ENCODE measurements around the gene PRKAG2.

PRKAG2 gene

GRCh38 chr7:151675196-151675920 lies 201.6 kb downstream of the PRKAG2 start:
- FAIRE-seq = no peak
- TF ChIP-seq PAX5 (IDR thresholded peaks at IDR 0.05; ENCODE audit: insufficient read depth, low read length, severe bottlenecking) = no peak
- no peak for TF ChIP-seq POLR2A (IDR thresholded peaks at IDR 0.05; ENCODE audit: low read depth, low read length)
- no peak for TF ChIP-seq POLR2AphosphoS5 (IDR thresholded peaks at IDR 0.05; ENCODE audit: low read depth, low read length)
- no peak for TF ChIP-seq POU2F2 (IDR thresholded peaks at IDR 0.05; ENCODE audit: low read depth, low read length)
- TF ChIP-seq TAF1 (IDR thresholded peaks at IDR 0.05; ENCODE audit: low read depth, low read length) = no peak
- TF ChIP-seq SPI1 (IDR thresholded peaks at IDR 0.05; ENCODE audit: low read depth, low read length) = no peak
- no peak for DNase-seq (ENCODE audit: insufficient read length, low spot score)

- FAIRE-seq (no peak), DNase-seq (ENCODE audit: insufficient read length, low spot score) (no peak)
- TF ChIP-seq TAF1 (IDR thresholded peaks at IDR 0.05; ENCODE audit: low read depth, low read length) = no peak
- TF ChIP-seq POU2F2 (IDR thresholded peaks at IDR 0.05; ENCODE audit: low read depth, low read length) = no peak
- TF ChIP-seq POLR2A (IDR thresholded peaks at IDR 0.05; ENCODE audit: low read depth, low read length) = no peak
- TF ChIP-seq PAX5 (IDR thresholded peaks at IDR 0.05; ENCODE audit: insufficient read depth, low read length, severe bottlenecking) = no peak
- TF ChIP-seq POLR2AphosphoS5 (IDR thresholded peaks at IDR 0.05; ENCODE audit: low read depth, low read length) = no peak
- no peak for TF ChIP-seq SPI1 (IDR thresholded peaks at IDR 0.05; ENCODE audit: low read depth, low read length)
Observed at GRCh38 chr7:151674161-151674920, 202.6 kb downstream of the PRKAG2 start.

- no peak for DNase-seq (ENCODE audit: insufficient read length, low spot score)
- TF ChIP-seq POLR2A (IDR thresholded peaks at IDR 0.05; ENCODE audit: low read depth, low read length) (no peak), SPI1 (IDR thresholded peaks at IDR 0.05; ENCODE audit: low read depth, low read length) (no peak), POLR2AphosphoS5 (IDR thresholded peaks at IDR 0.05; ENCODE audit: low read depth, low read length) (no peak), TAF1 (IDR thresholded peaks at IDR 0.05; ENCODE audit: low read depth, low read length) (no peak), POU2F2 (IDR thresholded peaks at IDR 0.05; ENCODE audit: low read depth, low read length) (no peak), PAX5 (IDR thresholded peaks at IDR 0.05; ENCODE audit: insufficient read depth, low read length, severe bottlenecking) (no peak)
- no peak for FAIRE-seq
Observed at GRCh38 chr7:151673216-151673615, 203.7 kb downstream of the PRKAG2 start.

- FAIRE-seq (no peak), DNase-seq (ENCODE audit: insufficient read length, low spot score) (no peak)
- TF ChIP-seq TAF1 (IDR thresholded peaks at IDR 0.05; ENCODE audit: low read depth, low read length) = no peak
- no peak for TF ChIP-seq SPI1 (IDR thresholded peaks at IDR 0.05; ENCODE audit: low read depth, low read length)
- no peak for TF ChIP-seq POU2F2 (IDR thresholded peaks at IDR 0.05; ENCODE audit: low read depth, low read length)
- no peak for TF ChIP-seq POLR2A (IDR thresholded peaks at IDR 0.05; ENCODE audit: low read depth, low read length)
- no peak for TF ChIP-seq PAX5 (IDR thresholded peaks at IDR 0.05; ENCODE audit: insufficient read depth, low read length, severe bottlenecking)
- TF ChIP-seq POLR2AphosphoS5 (IDR thresholded peaks at IDR 0.05; ENCODE audit: low read depth, low read length) = no peak
Observed at GRCh38 chr7:151672716-151673115, 204.2 kb downstream of the PRKAG2 start.

GRCh38 chr7:151671514-151671913 lies 205.4 kb downstream of the PRKAG2 start:
- TF ChIP-seq TAF1 (IDR thresholded peaks at IDR 0.05; ENCODE audit: low read depth, low read length) = no peak
- TF ChIP-seq POLR2A (IDR thresholded peaks at IDR 0.05; ENCODE audit: low read depth, low read length) = no peak
- no peak for TF ChIP-seq PAX5 (IDR thresholded peaks at IDR 0.05; ENCODE audit: insufficient read depth, low read length, severe bottlenecking)
- no peak for TF ChIP-seq SPI1 (IDR thresholded peaks at IDR 0.05; ENCODE audit: low read depth, low read length)
- TF ChIP-seq POU2F2 (IDR thresholded peaks at IDR 0.05; ENCODE audit: low read depth, low read length) = no peak
- no peak for TF ChIP-seq POLR2AphosphoS5 (IDR thresholded peaks at IDR 0.05; ENCODE audit: low read depth, low read length)
- DNase-seq (ENCODE audit: insufficient read length, low spot score) = no peak
- FAIRE-seq = no peak

- DNase-seq (ENCODE audit: insufficient read length, low spot score) (no peak), FAIRE-seq (no peak)
- TF ChIP-seq TAF1 (IDR thresholded peaks at IDR 0.05; ENCODE audit: low read depth, low read length) = no peak
- TF ChIP-seq POLR2AphosphoS5 (IDR thresholded peaks at IDR 0.05; ENCODE audit: low read depth, low read length) = no peak
- TF ChIP-seq PAX5 (IDR thresholded peaks at IDR 0.05; ENCODE audit: insufficient read depth, low read length, severe bottlenecking) = no peak
- no peak for TF ChIP-seq POLR2A (IDR thresholded peaks at IDR 0.05; ENCODE audit: low read depth, low read length)
- no peak for TF ChIP-seq POU2F2 (IDR thresholded peaks at IDR 0.05; ENCODE audit: low read depth, low read length)
- TF ChIP-seq SPI1 (IDR thresholded peaks at IDR 0.05; ENCODE audit: low read depth, low read length) = no peak
Observed at GRCh38 chr7:151669762-151670161, 207.2 kb downstream of the PRKAG2 start.

GRCh38 chr7:151666886-151667285 lies 210.0 kb downstream of the PRKAG2 start:
- no peak for DNase-seq (ENCODE audit: insufficient read length, low spot score)
- no peak for FAIRE-seq
- TF ChIP-seq POLR2AphosphoS5 (IDR thresholded peaks at IDR 0.05; ENCODE audit: low read depth, low read length) (no peak), POLR2A (IDR thresholded peaks at IDR 0.05; ENCODE audit: low read depth, low read length) (no peak), POU2F2 (IDR thresholded peaks at IDR 0.05; ENCODE audit: low read depth, low read length) (no peak), SPI1 (IDR thresholded peaks at IDR 0.05; ENCODE audit: low read depth, low read length) (no peak), TAF1 (IDR thresholded peaks at IDR 0.05; ENCODE audit: low read depth, low read length) (no peak), PAX5 (IDR thresholded peaks at IDR 0.05; ENCODE audit: insufficient read depth, low read length, severe bottlenecking) (no peak)

GRCh38 chr7:151665368-151665767 lies 211.5 kb downstream of the PRKAG2 start:
- TF ChIP-seq POLR2AphosphoS5 (IDR thresholded peaks at IDR 0.05; ENCODE audit: low read depth, low read length) = no peak
- TF ChIP-seq TAF1 (IDR thresholded peaks at IDR 0.05; ENCODE audit: low read depth, low read length) = no peak
- no peak for TF ChIP-seq POLR2A (IDR thresholded peaks at IDR 0.05; ENCODE audit: low read depth, low read length)
- no peak for TF ChIP-seq PAX5 (IDR thresholded peaks at IDR 0.05; ENCODE audit: insufficient read depth, low read length, severe bottlenecking)
- TF ChIP-seq POU2F2 (IDR thresholded peaks at IDR 0.05; ENCODE audit: low read depth, low read length) = no peak
- TF ChIP-seq SPI1 (IDR thresholded peaks at IDR 0.05; ENCODE audit: low read depth, low read length) = no peak
- no peak for FAIRE-seq
- no peak for DNase-seq (ENCODE audit: insufficient read length, low spot score)

- no peak for DNase-seq (ENCODE audit: insufficient read length, low spot score)
- no peak for TF ChIP-seq TAF1 (IDR thresholded peaks at IDR 0.05; ENCODE audit: low read depth, low read length)
- no peak for FAIRE-seq
Observed at GRCh38 chr7:151664268-151664667, 212.6 kb downstream of the PRKAG2 start.

Data from GM12891 (cell line).